GM19463 (cell line): ENCODE results near the gene IL6R.

Experiments
- ATAC-seq: cut with Tn5 transposase; IDR thresholded peaks from one replicate; pipeline ENCODE4 v1.9.1; 2021; ENCODE audit warnings: mild to moderate bottlenecking, moderate library complexity; ENCODE audit not compliant: unreplicated experiment

The IL6R gene

GRCh38 chr1:154446789-154447188 is 41.6 kb downstream of the IL6R start:
- ATAC-seq, result no peak

- ATAC-seq, result no peak
Measured at GRCh38 chr1:154448331-154448811, 43.2 kb downstream of the IL6R start.

- ATAC-seq, result no peak
Measured at GRCh38 chr1:154453161-154453560, 48.0 kb downstream of the IL6R start.

GRCh38 chr1:154453574-154454352 is 48.6 kb downstream of the IL6R start:
- ATAC-seq, result no peak

GRCh38 chr1:154454386-154455120 is 49.4 kb downstream of the IL6R start:
- no peak for ATAC-seq

GRCh38 chr1:154456631-154457030 is 51.5 kb downstream of the IL6R start:
- ATAC-seq, result no peak

- ATAC-seq, result no peak
Measured at GRCh38 chr1:154459080-154459479, 53.9 kb downstream of the IL6R start.

- no peak for ATAC-seq
Measured at GRCh38 chr1:154460695-154461260, 55.6 kb downstream of the IL6R start.

GRCh38 chr1:154463512-154463990 is 58.4 kb downstream of the IL6R start:
- no peak for ATAC-seq

GRCh38 chr1:154465621-154466195 is 60.6 kb downstream of the IL6R start:
- ATAC-seq, result no peak

- ATAC-seq, result no peak
Measured at GRCh38 chr1:154466206-154466605, 61.1 kb downstream of the IL6R start.

GRCh38 chr1:154466921-154467417 is 61.8 kb downstream of the IL6R start:
- no peak for ATAC-seq

- ATAC-seq, result no peak
Measured at GRCh38 chr1:154467434-154468102, 62.4 kb downstream of the IL6R start.

GRCh38 chr1:154468535-154469250 is 63.5 kb downstream of the IL6R start:
- ATAC-seq, result no peak

GRCh38 chr1:154469844-154470560 is 64.9 kb downstream of the IL6R start:
- no peak for ATAC-seq

- ATAC-seq, result no peak
Measured at GRCh38 chr1:154471304-154471703, 66.2 kb downstream of the IL6R start.

- ATAC-seq, result no peak
Measured at GRCh38 chr1:154474802-154475201, 69.7 kb downstream of the IL6R start.

GRCh38 chr1:154476791-154477190 is 71.6 kb downstream of the IL6R start:
- ATAC-seq, result no peak

GRCh38 chr1:154478013-154478412 is 72.9 kb downstream of the IL6R start:
- ATAC-seq, result no peak
